SIG-M5 (cell line): ENCODE measurements around the gene FAM186B.

Source experiments
- DNase-seq: peaks from one replicate; lab custom pipeline; 2025; lab: John Stamatoyannopoulos, UW

FAM186B gene

GRCh38 chr12:49567611-49568441, 37.6 kb downstream of the FAM186B start, which contains the start of gene MCRS1:
Gene MCRS1, minus strand, starts transcription at chr12:49568142. Its CDS starts 1,411 bp downstream, at chr12:49566731.
- DNase-seq, result peak; percentile 54

GRCh38 chr12:49567302-49567610, 38.2 kb downstream of the FAM186B start:
- DNase-seq, result no peak

GRCh38 chr12:49566361-49566760, 39.1 kb downstream of the FAM186B start:
- no peak for DNase-seq

GRCh38 chr12:49565406-49566265, 39.8 kb downstream of the FAM186B start:
- DNase-seq, result no peak

GRCh38 chr12:49564686-49565405, 40.6 kb downstream of the FAM186B start:
- no peak for DNase-seq

GRCh38 chr12:49563951-49564685, 41.3 kb downstream of the FAM186B start:
- DNase-seq, result no peak

- no peak for DNase-seq
Measured at GRCh38 chr12:49562831-49563230, 42.6 kb downstream of the FAM186B start.

GRCh38 chr12:49562233-49562632, 43.2 kb downstream of the FAM186B start:
- no peak for DNase-seq

GRCh38 chr12:49560695-49561094, 44.7 kb downstream of the FAM186B start:
- no peak for DNase-seq

- DNase-seq, result no peak
Measured at GRCh38 chr12:49559011-49559675, 46.3 kb downstream of the FAM186B start.

- no peak for DNase-seq
Measured at GRCh38 chr12:49558526-49558925, 46.9 kb downstream of the FAM186B start.

- no peak for DNase-seq
Measured at GRCh38 chr12:49557917-49558215, 47.6 kb downstream of the FAM186B start.

- DNase-seq, result no peak
Measured at GRCh38 chr12:49557187-49557916, 48.1 kb downstream of the FAM186B start.

GRCh38 chr12:49556391-49557186, 48.9 kb downstream of the FAM186B start:
- DNase-seq, result no peak

GRCh38 chr12:49555631-49556390, 49.6 kb downstream of the FAM186B start:
- no peak for DNase-seq

- no peak for DNase-seq
Measured at GRCh38 chr12:49554266-49554665, 51.2 kb downstream of the FAM186B start.

GRCh38 chr12:49553512-49554088, 51.8 kb downstream of the FAM186B start:
- DNase-seq, result no peak

- no peak for DNase-seq
Measured at GRCh38 chr12:49552899-49553298, 52.5 kb downstream of the FAM186B start.

- DNase-seq, result no peak
Measured at GRCh38 chr12:49552425-49552824, 53.0 kb downstream of the FAM186B start.
